ENCODE measurements around the gene ANXA7.

The ANXA7 gene

DNA sequence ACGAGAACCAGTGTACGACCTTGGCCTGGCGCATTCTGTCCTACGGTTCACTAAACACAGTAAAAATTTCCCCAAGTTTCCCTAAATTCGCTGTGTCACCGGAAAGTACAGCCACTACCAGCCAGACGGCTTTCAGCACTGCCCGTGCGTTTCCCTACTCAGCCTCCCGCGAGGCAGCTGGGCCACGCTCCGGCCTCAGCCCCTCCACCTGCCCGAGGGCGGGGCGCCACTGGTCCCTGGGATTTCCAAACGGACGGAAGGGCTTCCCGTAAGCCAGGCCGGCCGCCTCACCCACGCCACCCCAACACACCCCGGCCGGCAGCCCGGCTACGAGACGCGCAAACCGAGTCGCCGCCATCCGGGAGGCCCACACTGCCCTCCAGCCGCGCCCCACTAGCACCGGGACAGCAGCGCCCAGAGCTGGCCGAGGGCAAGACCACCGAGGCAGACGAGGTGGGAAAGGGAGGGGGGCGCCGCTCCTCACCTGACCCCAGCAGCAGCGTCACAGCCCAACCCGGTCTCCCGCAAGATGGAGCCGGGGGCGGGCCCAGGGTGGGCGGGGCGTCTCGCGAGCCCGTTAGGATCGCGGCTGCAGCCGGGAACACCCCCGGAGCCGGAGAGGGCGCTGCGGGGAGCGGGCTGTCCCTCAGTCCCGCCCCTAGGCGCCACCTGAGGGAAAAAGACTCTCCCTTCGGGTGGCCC, at the start of gene ANXA7:
Gene ANXA7 (minus strand): TSS at position 531 of the 702 bp plus-strand sequence. CDS start 13,202 bp downstream, outside the sequence.
- peak; percentile 52 to 64 for DNase-seq

DNA sequence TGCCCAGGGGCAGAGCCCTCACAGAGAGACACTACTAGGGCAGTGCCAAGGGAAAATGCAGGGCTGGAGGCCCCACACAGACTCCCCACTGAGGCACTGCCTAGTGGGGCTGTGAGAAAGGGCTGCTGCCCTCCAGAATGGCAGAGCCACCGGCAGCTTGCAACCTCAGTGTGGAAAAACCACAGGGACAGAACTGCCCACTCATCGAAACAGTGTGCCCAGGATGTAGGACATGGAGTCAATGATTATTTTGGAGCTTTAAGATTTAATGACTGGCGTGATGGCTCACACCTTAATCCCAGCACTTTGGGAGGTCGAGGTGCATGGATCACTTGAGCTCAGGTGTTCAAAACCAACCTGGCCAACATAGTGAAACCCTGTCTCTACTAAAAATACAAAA, 47.0 kb upstream of the ANXA7 start:
- no peak for DNase-seq

DNA sequence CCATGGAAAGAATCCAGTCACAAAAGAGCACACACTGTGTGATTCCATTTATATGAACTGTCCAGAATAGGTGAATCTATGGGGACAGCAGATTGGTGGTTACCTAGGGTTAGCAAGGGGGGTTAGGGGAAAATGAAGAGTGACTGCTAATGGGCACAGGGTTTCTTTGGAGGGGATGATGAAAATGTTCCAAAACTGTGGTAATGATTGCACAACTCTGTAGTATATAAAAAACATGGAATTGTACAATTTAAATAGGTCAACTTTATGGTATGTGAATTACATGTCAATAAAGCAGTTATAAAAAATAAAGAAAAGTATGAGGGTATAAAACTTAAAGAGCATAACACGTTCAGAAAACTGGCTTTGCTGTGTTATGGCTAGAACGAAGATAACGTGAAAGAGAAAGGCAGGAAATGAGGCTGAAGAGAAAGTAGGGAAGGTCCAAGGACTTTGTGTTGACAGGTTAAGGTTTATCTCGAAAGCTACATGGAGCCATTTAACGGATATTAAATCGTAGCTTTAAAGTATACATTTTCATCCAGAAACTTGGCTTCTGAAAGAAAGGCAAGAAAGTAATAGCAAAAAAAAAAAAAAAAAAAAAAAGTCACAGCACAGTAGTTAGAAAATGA, 45.9 kb upstream of the ANXA7 start:
- no peak for DNase-seq

DNA sequence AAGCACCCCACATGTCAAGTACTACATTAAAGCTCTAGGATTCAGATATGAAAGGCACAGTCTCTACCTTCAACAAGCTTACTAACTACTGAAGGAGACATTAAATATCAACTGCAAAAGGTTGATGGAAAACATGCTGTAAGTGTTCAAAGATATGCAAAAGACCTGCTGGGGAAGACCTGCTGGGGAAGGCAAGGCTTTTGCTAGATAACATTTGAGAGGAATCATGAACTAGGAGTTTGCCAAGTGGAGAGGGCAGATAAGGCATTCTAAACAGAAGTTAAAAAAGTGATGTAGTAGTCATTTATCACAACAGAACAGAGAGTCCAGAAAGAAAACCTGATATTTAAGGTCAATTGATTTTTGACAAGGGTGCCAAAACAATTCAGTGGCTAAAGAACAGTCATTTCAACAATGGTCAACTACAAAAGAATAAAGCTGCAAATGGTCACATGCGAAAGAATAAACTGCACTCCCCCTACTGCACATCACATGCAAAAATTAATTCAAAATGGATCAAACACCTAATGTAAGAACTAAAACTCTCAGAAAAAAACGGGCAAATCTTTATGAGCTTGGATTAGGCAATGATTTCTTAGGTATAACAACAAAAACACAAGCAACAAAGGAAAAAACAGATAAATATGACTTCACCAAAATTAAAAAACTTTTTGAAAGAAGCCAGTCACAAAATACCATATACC, 42.5 kb upstream of the ANXA7 start:
- no peak for DNase-seq

DNA sequence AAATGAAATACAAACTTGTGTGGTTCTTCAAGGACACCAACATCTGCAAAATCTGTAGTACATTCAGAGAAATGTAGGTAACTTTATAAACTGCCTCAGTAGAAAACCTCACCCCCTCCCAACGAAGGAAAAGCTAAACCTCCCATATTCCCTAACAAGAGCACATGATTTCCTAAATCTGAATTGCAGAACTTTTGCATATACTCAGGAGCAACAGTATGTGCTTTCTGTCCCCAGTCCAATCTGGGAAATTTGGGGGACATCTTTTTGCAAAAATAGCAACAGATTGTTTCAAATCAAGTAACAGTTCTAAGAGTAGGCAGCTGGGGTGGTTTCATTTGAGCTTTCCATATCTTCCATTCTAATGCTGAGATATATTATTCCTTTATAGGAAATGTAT, 35.3 kb upstream of the ANXA7 start:
- DNase-seq = no peak

DNA sequence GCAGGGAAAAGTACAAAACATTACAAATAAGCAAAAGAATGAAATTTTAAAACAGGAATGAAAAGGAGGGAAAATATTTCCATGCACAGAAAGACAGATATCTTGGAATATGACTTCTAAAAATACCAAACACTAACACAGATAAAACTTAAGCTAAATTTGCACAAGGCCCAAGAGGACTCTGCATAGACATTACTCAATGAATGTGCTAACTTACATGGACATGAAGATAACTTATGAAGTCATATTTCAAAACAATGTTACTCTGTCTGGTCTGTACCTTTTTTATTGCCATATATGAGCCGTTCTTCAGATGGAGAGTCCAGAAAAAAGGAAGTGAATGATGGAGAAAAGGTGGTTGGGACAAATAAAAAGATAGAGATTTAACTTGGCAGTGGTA, 34.5 kb upstream of the ANXA7 start:
- no peak for DNase-seq

DNA sequence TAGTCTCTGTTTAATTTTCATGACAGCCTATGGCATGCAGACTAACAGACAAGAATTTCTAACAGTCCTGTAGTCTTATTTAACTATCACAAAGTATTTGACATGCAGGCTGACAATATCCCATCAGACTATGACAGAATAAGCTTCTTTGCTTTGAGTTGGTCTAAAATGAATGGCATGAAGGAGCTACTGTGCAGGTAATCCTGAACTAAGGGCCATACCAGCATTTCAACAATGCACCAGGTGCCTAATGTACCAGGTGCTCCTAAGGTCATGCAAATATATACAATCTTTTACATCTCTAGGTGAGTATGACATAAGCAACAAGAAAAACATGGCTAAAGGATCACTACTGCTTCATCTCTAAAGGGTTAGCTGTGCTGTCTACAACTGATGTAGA, 33.1 kb upstream of the ANXA7 start:
- DNase-seq = no peak

DNA sequence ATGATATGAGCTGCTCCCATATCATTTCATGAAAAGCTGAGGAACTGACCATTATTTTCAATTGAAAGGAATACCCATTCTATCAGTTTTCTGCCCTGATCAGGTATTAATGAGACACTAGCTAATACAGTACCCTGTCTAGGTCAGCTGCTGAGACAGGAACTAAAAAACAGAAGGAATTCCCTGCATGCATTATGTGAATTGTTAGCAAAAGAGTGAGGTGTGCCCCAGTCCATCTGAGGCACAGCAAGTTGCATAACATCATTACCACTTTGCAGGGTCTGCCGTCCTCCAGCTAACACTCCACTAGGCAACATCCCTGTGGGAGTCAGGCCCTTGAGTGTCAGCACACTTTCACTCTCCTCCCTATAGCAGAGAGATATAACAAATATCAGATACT, 30.6 kb upstream of the ANXA7 start:
- DNase-seq = no peak

DNA sequence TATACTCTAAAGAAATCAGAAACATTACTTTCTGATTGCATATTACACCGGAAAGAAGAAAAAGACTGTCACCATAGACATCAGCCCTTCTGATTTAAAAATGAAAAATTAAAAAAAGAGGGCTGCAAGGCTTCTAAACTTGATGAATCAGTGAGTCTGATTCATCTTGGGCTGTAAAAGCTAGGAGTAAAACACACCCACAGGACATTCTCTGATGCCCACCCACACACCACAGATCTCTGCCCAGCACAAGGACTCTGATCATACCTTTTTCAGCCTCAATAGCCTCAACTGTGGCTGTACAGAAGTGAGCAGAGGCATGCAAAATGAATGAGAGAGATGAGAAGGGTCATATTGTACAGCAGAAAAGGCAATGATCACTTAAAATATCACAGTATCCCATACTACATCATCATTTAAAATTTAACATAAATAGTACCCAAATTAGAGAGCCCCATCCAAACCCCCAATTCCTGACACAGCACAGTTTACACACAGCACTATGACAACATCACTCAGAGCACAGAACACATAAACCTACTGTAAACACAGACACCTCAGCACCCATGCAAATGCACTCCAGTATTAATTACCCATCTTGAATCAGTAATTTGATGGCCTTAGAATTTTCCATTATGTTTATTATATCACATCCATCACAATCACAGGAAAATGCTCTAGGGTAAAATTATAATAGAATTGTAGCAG, 25.9 kb upstream of the ANXA7 start:
- DNase-seq = no peak

DNA sequence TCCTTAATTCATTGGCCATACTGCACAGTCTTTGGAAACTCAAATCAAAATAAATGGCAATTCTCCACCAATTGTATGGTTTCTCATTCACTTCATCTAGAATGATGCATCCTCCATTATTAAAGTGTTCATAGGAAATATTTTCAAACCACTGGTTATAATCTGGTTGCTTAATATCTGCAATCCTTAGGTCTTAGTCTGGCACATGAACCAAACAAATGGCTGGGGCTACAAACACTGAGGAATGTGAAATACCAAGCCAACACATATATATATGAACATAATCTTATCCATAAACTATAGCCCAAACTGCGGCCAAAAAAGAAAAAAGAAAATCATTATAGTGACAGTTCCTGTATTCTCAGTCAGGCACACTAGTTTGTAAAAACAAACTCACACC, 25.2 kb upstream of the ANXA7 start:
- no peak for DNase-seq

DNA sequence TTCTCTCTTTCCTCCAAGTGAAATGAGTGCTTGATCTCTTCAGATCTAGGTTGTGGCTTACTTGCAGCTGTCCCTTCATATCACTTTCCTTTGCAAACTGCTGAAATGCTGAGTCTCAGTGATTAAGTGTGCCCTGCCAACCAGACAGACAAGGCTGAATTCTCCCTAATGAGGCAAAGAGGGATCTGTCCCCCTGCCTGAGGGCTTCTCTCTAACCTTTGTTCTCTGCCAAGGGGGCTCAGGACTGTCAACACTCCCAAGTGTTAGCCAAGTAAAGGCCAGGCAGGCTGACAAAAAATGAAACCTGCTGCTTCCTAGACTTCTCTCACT, 19.6 kb upstream of the ANXA7 start, which contains the start of gene MSS51:
Gene MSS51 (minus strand): TSS at position 24 of the 330 bp plus-strand sequence. CDS start 5,277 bp downstream, outside the sequence.
- no peak for DNase-seq

DNA sequence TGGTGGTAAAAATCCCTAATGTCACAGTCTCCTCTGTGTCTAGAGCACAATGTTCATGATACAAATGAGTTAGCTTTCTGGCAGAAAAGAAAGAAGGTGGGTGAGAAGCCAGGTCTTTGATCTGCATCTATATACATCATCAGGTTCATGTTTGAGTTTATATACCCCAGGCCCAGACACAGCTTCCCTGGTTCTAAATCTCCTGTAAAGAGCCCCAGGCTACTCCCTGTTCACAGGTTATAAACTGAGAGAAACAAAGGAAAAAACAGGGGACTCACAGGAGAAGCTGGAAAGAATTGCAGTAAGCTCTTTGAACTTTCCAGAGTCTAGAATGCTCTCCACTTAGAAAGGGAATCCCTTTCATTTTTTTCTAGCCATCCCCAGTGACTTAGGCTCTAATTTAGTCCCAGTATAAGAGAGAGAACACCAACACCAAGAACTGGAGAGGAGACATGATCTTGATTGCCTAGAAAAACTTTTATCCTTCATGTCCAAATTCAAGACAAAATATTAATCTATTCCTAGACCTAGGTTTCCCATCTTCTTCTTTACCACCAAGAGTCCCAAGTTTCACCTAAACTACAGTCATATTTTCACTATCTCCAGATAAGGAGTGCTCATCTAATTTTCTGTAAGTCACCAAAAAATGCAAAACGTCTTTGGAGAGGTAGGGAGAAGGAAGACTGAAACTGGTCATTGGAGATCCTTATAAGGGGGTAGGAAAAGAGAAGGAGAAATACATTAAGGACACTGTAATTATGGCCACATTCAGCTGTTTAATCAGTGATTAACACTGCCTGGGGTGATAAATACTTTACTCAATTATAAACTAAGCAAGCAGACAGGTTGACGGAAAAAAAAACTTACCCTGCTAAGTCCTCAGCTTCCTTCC, 19.0 kb upstream of the ANXA7 start:
- DNase-seq = no peak

DNA sequence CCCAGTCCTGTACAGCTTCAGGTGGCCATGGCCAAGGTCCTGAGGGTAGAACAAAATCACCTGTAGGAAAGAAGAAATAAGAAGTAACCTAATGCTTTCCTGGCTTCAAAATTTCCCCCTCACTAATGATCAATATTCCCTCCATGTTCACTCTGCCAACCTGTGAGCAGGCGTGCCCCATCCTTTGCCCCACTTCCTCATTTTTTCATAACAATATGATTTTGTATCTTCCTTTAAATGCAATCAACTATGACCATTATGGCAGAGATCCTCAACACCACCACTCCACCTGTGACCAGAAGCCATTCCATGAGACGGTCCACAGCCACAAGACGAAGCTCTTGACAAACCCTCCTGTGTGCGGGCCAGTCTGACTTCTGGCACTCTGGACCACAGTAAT, 12.5 kb upstream of the ANXA7 start:
- DNase-seq = no peak

DNA sequence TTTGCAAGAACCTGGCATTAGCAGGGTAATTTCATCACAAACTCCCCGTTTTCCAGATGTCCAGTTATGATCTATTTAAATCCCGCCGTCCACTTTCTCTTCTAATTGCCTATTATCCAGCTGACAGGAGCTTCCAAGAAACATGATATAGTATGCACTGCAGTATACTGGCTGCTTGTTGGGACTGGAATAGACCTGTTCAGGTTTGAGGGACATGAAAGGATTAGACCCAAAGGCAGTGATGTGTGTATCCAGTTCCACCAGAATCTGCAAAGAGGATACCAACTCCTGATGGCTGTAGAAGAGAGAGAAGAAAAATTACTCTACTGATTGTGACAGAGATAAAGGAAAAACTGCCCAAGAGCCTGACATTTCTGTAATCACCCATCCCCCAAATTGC, 10.6 kb upstream of the ANXA7 start:
- DNase-seq = no peak

DNA sequence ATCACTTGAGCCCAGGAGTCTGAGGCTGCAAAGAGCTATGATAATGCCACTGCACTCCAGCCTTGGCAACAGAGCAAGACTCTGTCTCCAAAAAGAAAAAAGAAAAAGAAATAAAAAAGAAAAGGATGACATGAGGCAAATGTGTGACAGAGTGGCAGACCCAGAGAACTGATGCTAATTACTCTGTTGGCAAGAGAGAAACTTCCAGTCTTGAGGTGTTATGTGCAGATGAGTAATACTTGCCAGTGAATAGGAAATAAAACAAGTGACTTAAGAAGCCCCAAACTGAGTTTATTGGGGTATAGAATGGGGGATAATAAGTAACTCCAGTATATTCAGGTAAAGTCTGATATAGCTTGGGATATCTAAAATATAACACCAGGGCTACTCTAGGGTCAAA, 9.5 kb upstream of the ANXA7 start:
- no peak for DNase-seq

DNA sequence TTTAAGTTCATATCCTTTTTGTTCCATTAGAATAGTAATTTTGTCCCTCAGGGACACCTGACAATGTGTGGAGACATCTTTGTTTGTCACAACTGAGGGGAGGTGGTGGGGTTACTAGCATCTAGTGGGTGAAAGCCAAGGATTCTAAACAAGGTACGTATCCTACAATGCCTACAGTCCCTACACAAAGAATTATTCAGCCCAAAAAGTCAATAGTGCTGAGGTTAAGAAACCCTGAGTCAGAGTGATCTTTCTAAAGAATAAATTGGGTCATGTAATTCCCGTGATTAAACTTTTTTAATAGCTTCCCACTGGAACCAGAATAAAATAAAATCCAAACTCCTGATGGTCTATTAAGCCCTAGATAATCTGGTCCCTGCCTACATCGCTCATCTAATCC, 2.7 kb upstream of the ANXA7 start:
- DNase-seq = no peak

DNA sequence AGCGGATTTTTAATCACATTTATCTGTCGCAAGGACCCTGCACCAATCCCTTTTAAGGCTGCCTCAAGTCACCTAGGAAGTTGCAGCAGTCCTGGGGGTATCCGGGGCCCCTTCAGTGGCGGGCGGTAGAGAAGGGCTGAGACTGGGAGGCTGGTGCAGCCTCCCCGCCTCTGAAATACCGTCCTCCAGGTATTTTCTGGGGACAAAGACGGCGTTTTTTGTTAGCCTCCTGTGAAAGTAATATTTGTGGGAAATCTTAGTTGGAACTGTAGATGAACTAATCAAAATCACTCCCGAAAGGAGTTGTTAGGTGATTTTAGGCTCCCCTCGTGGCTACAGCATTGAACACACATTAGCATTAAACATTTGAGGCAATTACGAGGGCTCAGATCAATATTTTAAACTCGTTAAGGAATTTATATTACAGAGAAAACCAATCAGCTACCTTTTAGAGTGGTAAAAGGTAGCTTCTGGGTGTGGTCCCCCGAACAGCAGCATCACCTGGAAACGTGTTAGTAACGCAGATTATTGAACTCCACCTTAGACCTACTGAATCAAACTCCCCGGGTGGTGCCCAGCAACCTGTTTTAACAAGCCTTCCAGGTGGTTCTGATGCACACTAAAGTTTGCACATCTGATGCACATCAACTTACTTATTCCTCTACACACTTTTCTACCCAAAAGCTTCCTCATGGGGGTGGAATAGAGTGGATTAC, 530 bp upstream of the ANXA7 start:
- DNase-seq = no peak

DNA sequence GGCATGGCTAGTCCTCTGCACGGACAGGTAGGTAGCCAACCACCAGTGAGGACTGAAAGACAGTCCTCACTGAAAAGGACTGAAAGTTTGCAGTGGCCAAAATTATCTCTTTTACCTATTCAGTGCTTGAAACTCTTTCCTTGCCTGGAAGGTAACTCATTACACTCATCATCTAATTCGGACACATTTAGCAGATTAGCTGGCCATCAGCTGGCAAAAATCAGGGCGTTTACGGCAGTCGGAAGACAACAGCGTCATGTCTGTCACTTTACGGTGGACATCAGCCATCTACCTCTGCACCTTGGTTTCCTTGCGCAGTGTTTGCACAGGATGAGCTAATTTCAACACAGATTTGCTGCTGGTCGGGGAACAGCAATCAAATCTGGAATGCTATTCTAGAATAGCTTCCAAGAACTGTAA, 740 bp downstream of the ANXA7 start:
- DNase-seq = peak in 1 of 2 experiments; percentile 40

DNA sequence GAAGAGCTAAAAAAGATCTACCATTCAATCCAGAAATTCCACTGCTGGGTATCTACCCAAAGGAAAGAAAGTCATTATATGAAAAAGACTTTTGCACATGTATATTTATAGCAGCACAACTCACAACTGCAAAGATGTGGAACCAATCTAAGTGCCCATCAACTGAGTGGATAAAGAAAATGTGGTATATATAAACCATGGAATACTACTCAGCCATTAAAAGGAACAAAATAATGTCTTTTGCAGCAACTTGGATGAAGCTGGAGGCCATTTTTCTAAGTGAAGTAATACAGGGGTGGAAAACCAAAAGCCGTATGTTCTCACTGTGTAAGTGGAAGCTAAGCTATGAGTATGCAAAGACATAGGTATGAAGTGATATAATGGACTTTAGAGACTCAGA, 3.0 kb downstream of the ANXA7 start:
- DNase-seq = no peak

DNA sequence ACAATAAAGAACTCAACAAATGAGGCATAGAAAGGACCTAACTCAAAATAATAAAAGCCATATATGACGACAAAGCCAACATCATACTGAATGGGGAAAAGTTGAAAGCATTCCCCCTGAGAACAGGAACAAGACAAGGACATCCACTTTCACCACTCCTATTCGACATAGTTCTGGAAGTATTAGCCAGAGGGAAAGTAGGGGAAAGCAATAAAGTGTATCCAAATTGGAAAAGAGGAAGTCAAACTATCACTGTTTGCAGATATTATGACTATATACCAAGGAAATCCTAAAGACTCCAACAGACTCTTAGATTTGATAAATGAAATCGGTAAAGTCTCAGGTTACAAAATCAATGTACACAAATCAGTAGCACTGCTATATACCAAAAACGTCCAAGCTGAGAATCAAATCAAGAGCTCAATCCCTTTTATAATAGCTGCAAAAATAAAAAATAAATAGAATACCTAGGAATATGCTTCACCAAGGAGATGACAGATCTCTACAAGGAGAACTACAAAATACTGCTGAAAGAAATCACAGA, 4.8 kb downstream of the ANXA7 start:
- DNase-seq = no peak

DNA sequence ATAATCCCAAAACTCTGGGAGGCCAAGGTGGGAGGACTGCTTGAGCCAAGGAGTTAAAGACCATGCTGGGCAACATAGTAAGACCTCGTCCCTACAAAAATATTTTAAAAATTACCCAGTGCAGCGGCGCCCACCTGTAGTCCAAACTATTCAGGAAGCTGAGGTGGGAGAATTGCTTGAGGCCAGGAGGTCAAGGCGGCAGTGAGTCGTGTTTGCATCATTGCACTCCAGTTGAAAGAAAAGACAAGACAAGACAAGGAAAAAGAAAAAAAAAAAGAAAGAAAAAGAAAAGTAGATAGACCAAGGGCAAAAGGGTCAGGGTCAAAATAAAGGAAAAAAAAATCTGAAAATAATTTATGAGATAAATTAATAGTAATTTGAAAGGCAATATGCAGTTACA, 5.8 kb downstream of the ANXA7 start:
- DNase-seq = no peak

DNA sequence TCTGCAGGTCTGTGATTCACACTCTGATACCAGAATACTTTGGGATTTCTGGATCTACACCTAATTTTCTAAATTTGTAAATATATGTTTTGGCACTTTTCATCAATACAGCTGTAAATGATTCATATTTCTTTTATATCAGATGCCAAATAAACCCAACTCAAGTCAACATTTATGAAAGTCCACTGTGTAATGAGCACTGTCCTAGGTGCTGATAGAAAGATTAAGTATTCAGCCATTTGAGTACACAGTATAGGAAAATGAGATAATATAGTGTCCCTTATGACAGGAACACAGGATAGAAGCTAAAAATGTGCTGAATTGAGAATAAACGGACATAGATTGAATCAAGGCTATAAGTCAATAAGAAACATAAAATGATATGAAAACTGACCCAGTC, 6.4 kb downstream of the ANXA7 start:
- no peak for DNase-seq

Measured in cerebellar nuclear complex (tissue), 1 donor.